Sigmoid colon (tissue), 7 donors: ENCODE data around the gene CROCC. TPM values are rescaled to one million over a fixed set of nuclear protein-coding genes. Genes with fewer than 3 reads are reported as not detected.

ENCODE experiments used
- DNase-seq: peaks from one replicate; pipeline ENCODE4 v3.0.0-alpha.2; 2019
- H3K27ac ChIP-seq, 4 donors: fragments of 200-600 bp; sonication (generic); one replicate each; pipeline ENCODE4 v1.5.1; 2016 to 2019; ENCODE audit warnings: mild to moderate bottlenecking in 1 of 4
- H3K27me3 ChIP-seq, 3 donors: fragments of 200-600 bp; sonication (generic); one replicate each; pipeline ENCODE4 v1.5.1; 2019; ENCODE audit warnings: mild to moderate bottlenecking in 1 of 3
- H3K36me3 ChIP-seq, 4 donors: fragments of 200-600 bp; sonication (generic); one replicate each; pipeline ENCODE4 v1.5.1; 2016 to 2019
- H3K4me1 ChIP-seq, 4 donors: fragments of 200-600 bp; sonication (generic); one replicate each; pipeline ENCODE4 v1.5.1; 2017 to 2019
- H3K4me3 ChIP-seq, 4 donors: fragments of 200-600 bp; sonication (generic); one replicate each; pipeline ENCODE4 v1.5.1; 2017 to 2019; ENCODE audit warnings: mild to moderate bottlenecking in 2 of 4, moderate library complexity in 1 of 4
- H3K9me3 ChIP-seq, 4 donors: fragments of 200-600 bp in 3 of 4; sonication (generic) in 3 of 4; one replicate each; pipeline versions ENCODE4 v1.5.1 to v1.6.1; 2013 to 2019
- EP300 ChIP-seq, 4 donors: sonication (generic); formaldehyde crosslinking; IDR thresholded peaks; one replicate each; pipeline ENCODE4 v1.6.1; 2017; ENCODE audit warnings: antibody characterized with exemption in 4 of 4
- POLR2A ChIP-seq, 2 donors: fragments of 450-650 bp; IDR thresholded peaks; one replicate each; pipeline ENCODE4 v1.6.1; 2016; ENCODE audit warnings: antibody characterized with exemption in 2 of 2, mild to moderate bottlenecking in 2 of 2, moderate library complexity in 2 of 2
- POLR2AphosphoS5 ChIP-seq, 4 donors: sonication (generic); formaldehyde crosslinking; IDR thresholded peaks; one replicate each; pipeline ENCODE4 v1.6.1; 2017; ENCODE audit warnings: antibody characterized with exemption in 4 of 4
- WGBS, 2 donors: extraction: QIAGEN DNeasy Blood & Tissue Kit; methylation state at CpG; one replicate each; pipeline ENCODE4 v1.1.7; 2013; 5-methylcytosine and 5-hydroxymethylcytosine counted together
- intact Hi-C: fragments of 100-400 bp; cut with DNase I; formaldehyde crosslinking; loops from one replicate; pipeline ENCODE4 v1.15.1; 2023
- polyA plus RNA-seq, 3 donors: library from polyadenylated mRNA; stranded (reverse); fragments of 200-250 nt; gene quantifications; one replicate each; pipeline ENCODE4 v1.2.3, GENCODE V29; 2013
- total RNA-seq, 4 donors: library from RNA; depleted of rRNA; stranded (reverse); fragments of >200 nt; gene quantifications; one replicate each; pipeline ENCODE4 v1.1.0, GENCODE V29; 2016
- TF ChIP-seq, protein P1 (sequence below), 4 experiments: fragments of 450-650 bp in 3 of 4; fragments of 200-600 bp in 1 of 4; IDR thresholded peaks; one replicate each; pipeline ENCODE4 v1.5.1; 2016 to 2019; ENCODE audit warnings: antibody characterized with exemption in 4 of 4, mild to moderate bottlenecking in 3 of 4, moderate library complexity in 2 of 4
- donor health status: healthy with polysubstance abuse.
- donor health status: Bipolar disorder and iron deficiency.
- donor health status: healthy.

The CROCC gene
- total and polyA plus RNA-seq, 7 donors, result 3.5 to 25.5 (median 16.5) TPM

DNA sequence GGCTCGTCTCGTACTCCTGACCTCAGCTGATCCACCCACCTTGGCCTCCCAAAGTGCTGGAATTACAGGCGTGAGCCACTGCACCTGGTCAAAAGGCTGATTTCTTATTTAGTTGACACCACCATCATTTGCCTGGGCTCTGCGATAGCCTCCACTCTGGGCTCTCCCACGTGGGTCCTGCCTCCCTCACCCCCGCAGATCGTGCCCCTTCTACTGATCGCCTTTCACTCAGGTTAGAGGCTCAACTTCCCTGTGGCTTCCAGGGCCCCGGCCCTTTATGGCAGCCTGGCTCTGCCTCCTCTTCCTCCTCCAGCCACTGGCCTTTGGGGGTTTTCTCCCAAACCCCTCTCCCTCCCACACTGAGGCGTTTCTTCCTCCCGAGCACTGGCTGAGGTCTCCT, 61.2 kb downstream of the CROCC start:
- 78 to 86% methylated on average over 11 of the region's 11 CpGs for WGBS, 2 donors
- TF ChIP-seq EP300 (IDR thresholded peaks at IDR 0.05) (no peak), POLR2AphosphoS5 (IDR thresholded peaks at IDR 0.05) (no peak), POLR2A (IDR thresholded peaks at IDR 0.05) (no peak)
- TF ChIP-seq, protein P1, sequence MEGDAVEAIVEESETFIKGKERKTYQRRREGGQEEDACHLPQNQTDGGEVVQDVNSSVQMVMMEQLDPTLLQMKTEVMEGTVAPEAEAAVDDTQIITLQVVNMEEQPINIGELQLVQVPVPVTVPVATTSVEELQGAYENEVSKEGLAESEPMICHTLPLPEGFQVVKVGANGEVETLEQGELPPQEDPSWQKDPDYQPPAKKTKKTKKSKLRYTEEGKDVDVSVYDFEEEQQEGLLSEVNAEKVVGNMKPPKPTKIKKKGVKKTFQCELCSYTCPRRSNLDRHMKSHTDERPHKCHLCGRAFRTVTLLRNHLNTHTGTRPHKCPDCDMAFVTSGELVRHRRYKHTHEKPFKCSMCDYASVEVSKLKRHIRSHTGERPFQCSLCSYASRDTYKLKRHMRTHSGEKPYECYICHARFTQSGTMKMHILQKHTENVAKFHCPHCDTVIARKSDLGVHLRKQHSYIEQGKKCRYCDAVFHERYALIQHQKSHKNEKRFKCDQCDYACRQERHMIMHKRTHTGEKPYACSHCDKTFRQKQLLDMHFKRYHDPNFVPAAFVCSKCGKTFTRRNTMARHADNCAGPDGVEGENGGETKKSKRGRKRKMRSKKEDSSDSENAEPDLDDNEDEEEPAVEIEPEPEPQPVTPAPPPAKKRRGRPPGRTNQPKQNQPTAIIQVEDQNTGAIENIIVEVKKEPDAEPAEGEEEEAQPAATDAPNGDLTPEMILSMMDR (IDR thresholded peaks at IDR 0.05), result no peak
- no peak for DNase-seq
- Histone ChIP-seq H3K4me1 (peaks cover 2 to 40% (median 25%) of the 10 kb centered on the region in 4 donors), H3K9me3 (no peaks in the 10 kb centered on the region), H3K4me3 (no peak overlapping the region), H3K27me3 (peaks cover 3 to 22% (median 14%) of the 10 kb centered on the region in 3 donors), H3K36me3 (peaks cover 0 to 24% (median 14%) of the 10 kb centered on the region in 4 donors), H3K27ac (no peak overlapping the region)
- intact Hi-C loops, result no loop called here

DNA sequence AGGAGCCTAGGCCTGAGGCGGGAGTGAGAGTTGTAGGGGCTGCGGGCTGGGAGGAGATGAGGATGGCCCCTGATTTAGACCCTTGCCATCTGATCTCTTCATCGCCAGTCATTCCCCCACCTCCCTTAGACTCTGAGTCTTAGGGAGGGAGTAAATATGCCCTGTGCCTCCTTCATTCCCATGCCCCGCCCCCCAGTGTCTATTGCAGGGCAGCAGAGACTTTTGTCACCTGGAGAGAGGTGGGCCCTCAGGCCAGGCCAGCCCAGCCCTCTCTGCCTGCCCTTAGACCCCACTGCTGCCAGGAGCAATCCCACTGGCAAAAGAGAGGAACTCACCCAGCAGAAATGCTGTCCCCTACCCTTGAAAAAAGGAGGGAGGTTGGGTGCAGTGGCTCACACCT, 61.9 kb downstream of the CROCC start:
- no peak for DNase-seq
- Histone ChIP-seq H3K27ac (no peak overlapping the region), H3K36me3 (peaks cover 0 to 31% (median 19%) of the 10 kb centered on the region in 4 donors), H3K4me1 (peaks cover 0 to 35% (median 22%) of the 10 kb centered on the region in 4 donors), H3K27me3 (peaks cover 3 to 22% (median 14%) of the 10 kb centered on the region in 3 donors), H3K4me3 (no peak overlapping the region), H3K9me3 (no peaks in the 10 kb centered on the region)
- TF ChIP-seq EP300 (IDR thresholded peaks at IDR 0.05), result no peak
- 78 to 96% methylated on average over 4 of the region's 4 CpGs for WGBS, 2 donors
- intact Hi-C loops, result no loop called here

DNA sequence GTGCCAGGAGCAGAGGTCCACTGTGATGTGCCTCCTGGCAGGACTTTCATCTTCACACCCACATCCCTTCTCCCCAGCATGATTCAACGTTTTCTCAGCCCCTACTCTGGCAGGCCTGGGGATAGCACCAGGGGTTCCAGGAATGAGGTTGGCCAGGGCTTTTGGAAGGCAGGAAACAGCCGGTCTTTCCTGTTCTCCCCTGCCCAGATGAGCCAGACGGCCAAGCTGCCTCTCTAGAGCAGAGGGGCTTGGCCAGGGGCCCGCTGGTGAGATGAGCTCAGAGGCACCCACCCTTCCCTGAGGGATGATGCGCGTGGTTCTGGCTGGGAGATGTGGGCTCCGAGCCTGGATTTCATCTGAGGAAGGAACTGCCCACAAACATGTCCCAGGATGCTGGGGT, 63.0 kb downstream of the CROCC start:
- Histone ChIP-seq H3K4me1 (peaks cover 0 to 24% (median 15%) of the 10 kb centered on the region in 4 donors), H3K36me3 (peaks cover 0 to 36% (median 19%) of the 10 kb centered on the region in 4 donors), H3K27me3 (peaks cover 3 to 13% (median 10%) of the 10 kb centered on the region in 3 donors), H3K4me3 (no peak overlapping the region), H3K9me3 (no peaks in the 10 kb centered on the region), H3K27ac (peak overlapping the region; percentile 8 to 65 (median 47))
- intact Hi-C loops, result no loop called here
- peak; percentile 90 for DNase-seq
- 52 to 65% methylated on average over 7 of the region's 7 CpGs for WGBS, 2 donors
- TF ChIP-seq EP300 (IDR thresholded peaks at IDR 0.05), result no peak
- TF ChIP-seq POLR2AphosphoS5 (IDR thresholded peaks at IDR 0.05), result peak in 2 of 4 donors; percentile 35 to 39
- no peak for TF ChIP-seq POLR2A (IDR thresholded peaks at IDR 0.05)

DNA sequence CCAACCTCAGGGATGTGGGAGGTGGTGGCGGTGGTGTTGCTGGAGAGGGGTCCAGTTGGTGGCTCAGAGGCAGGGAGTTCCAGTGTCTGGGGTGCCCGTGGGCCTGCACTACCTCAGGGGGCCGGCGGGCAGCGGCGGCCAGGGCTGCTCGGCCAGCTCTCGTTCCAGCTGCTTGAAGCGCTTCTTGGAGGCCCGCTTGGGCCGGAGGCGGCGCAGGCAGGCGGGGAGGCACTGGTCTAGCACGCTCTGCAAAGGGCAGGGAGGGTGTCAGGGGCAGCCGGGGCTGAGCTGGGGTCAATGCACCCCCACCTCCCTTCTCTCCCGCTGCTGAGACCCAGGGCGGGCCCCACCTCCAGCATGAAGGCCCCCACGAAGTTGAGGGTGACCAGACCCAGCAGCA, 64.4 kb downstream of the CROCC start:
- H3K9me3 ChIP-seq, result no peaks in the 10 kb centered on the region
- no peak for DNase-seq
- intact Hi-C loops, result no loop called here
- peaks cover 0 to 50% (median 19%) of the 10 kb centered on the region in 4 donors for H3K36me3 ChIP-seq
- peaks cover 0 to 10% (median 4%) of the 10 kb centered on the region in 4 donors for H3K4me1 ChIP-seq
- H3K27me3 ChIP-seq, result no peaks in the 10 kb centered on the region
- WGBS, 2 donors, result 92 to 93% methylated on average over 19 of the region's 19 CpGs
- H3K4me3 ChIP-seq, result no peak overlapping the region
- no peak for TF ChIP-seq POLR2AphosphoS5 (IDR thresholded peaks at IDR 0.05)
- TF ChIP-seq, protein P1 (IDR thresholded peaks at IDR 0.05), result no peak
- TF ChIP-seq POLR2A (IDR thresholded peaks at IDR 0.05), result no peak
- no peak for TF ChIP-seq EP300 (IDR thresholded peaks at IDR 0.05)
- no peak overlapping the region for H3K27ac ChIP-seq

DNA sequence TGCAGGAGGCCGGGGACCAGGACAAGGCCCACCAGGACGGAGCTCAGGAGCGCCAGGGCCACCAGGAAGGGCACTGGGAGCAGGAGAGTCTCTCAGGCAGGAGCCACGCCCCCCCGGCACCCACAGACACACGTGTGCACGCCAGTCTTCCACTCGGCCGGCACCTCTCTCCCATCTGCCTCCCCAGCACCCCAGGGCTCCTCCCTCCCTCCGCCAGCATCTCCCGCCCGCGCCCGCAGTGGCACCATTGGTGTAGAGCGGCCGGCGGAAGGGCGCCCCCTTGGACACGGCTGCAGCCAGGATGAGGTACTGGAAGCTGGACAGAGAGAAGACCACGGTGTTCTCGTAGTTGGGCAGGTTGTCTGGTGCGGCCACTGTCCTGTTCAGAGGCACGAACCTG, 64.8 kb downstream of the CROCC start:
- H3K36me3 ChIP-seq, result peaks cover 0 to 50% (median 19%) of the 10 kb centered on the region in 4 donors
- H3K4me3 ChIP-seq, result no peak overlapping the region
- no peaks in the 10 kb centered on the region for H3K9me3 ChIP-seq
- TF ChIP-seq POLR2AphosphoS5 (IDR thresholded peaks at IDR 0.05) (no peak), POLR2A (IDR thresholded peaks at IDR 0.05) (no peak), EP300 (IDR thresholded peaks at IDR 0.05) (no peak)
- TF ChIP-seq, protein P1 (IDR thresholded peaks at IDR 0.05), result no peak
- WGBS, 2 donors, result 92% methylated on average over 23 of the region's 23 CpGs
- DNase-seq, result no peak
- no peak overlapping the region for H3K27ac ChIP-seq
- no peaks in the 10 kb centered on the region for H3K27me3 ChIP-seq
- H3K4me1 ChIP-seq, result peaks cover 0 to 10% (median 4%) of the 10 kb centered on the region in 4 donors
- intact Hi-C loops, result no loop called here

DNA sequence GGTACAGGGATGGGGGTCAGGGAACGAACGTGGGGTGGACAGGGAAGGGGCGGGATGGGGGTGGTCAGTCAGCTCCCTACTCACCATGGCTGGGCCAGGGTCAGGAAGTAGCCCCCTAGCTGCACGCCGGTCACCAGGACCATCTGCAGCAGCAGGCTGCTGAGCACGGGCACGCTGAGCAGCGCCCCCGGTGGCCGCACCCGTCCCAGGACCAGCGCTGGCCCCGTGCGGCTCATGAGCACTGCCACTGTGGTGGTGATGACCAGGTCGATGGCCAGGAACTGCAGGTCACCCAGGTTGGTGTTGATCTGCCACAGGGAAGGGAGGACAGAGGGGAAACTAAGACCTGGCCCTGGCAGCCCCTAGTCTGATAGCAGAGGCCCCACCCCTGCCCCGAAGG, 65.2 kb downstream of the CROCC start:
- Histone ChIP-seq H3K4me1 (peaks cover 0 to 10% (median 4%) of the 10 kb centered on the region in 4 donors), H3K4me3 (no peak overlapping the region), H3K36me3 (peaks cover 0 to 51% (median 19%) of the 10 kb centered on the region in 4 donors), H3K9me3 (no peaks in the 10 kb centered on the region), H3K27me3 (no peaks in the 10 kb centered on the region), H3K27ac (no peak overlapping the region)
- intact Hi-C loops, result no loop called here
- no peak for DNase-seq
- TF ChIP-seq POLR2AphosphoS5 (IDR thresholded peaks at IDR 0.05) (no peak), POLR2A (IDR thresholded peaks at IDR 0.05) (no peak), EP300 (IDR thresholded peaks at IDR 0.05) (no peak)
- TF ChIP-seq, protein P1 (IDR thresholded peaks at IDR 0.05), result no peak
- 88 to 91% methylated on average over 16 of the region's 16 CpGs for WGBS, 2 donors
